Neuron (in vitro differentiated cells): ENCODE measurements around the gene ARHGAP28.

Source experiments
- H2AFZ ChIP-seq: one replicate; pipeline ENCODE4 v1.6.1; 2013; ENCODE audit warnings: low read depth, mild to moderate bottlenecking, inconsistent platforms, low read length, moderate library complexity
- H3K27me3 ChIP-seq: one replicate; pipeline ENCODE4 v1.6.1; 2013; ENCODE audit warnings: low read length; ENCODE audit not compliant: insufficient read depth
- H3K36me3 ChIP-seq: one replicate; pipeline ENCODE4 v1.6.1; 2013; ENCODE audit warnings: low read length; ENCODE audit not compliant: insufficient read depth
- H3K4me1 ChIP-seq: one replicate; pipeline ENCODE4 v1.6.1; 2013; ENCODE audit warnings: low read length; ENCODE audit not compliant: insufficient read depth
- H3K4me3 ChIP-seq: 2 replicates; pipeline ENCODE4 v1.5.1; 2013; ENCODE audit warnings: mild to moderate bottlenecking, low read length, moderate library complexity
- H3K9me3 ChIP-seq: one replicate; pipeline ENCODE4 v1.6.1; 2013; ENCODE audit warnings: low read length

ARHGAP28 gene

DNA sequence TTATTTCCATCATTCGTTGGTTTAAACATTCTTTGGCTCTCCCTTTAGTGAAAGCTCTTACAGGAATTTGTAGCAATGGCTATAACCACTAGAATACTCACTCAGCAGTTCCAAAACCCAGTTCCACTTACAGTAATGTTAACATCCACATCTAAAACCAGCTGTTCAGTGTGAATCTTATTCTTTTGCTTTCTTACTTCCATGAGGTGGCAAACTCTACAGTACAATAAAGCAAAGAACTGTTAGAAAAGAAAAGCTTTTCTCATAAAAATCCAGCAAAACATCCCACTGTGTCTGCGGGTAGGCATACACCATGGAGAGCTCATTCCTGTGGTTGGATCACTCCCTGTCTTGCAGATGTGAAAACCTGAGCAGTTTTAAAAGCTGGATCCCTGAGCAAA is 147.1 kb downstream of the ARHGAP28 start:
- Histone ChIP-seq H3K36me3 (no peaks in the 10 kb centered on the region), H2AFZ (no peak overlapping the region)

DNA sequence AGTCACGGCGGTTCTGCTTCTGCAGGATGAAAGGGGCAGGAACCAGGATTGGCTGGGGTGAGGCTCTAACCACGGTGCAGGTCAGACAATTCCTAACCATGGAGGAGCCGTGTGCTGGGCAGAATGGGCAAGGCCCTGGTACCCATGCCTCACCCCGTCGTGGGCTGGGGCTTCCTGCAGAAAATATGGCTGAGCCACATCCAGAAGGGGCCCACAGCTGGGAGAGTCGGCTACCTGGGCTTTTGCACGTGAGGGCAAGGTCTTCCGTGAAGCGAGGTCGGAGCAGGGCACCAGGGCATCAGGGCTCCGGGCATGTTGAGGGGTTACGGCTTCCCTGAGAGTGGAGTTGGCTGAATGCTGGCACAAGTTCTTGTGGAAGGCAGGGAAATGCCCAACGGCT is 147.8 kb downstream of the ARHGAP28 start:
- Histone ChIP-seq H2AFZ (no peak overlapping the region), H3K4me3 (no peak overlapping the region), H3K27me3 (no peaks in the 10 kb centered on the region), H3K9me3 (no peaks in the 10 kb centered on the region), H3K4me1 (peaks cover 22% of the 10 kb centered on the region), H3K36me3 (no peaks in the 10 kb centered on the region)

More for the DNA sequence above, 147.1 kb downstream of the ARHGAP28 start:
- Histone ChIP-seq H3K27me3 (no peaks in the 10 kb centered on the region), H3K4me1 (peaks cover 21% of the 10 kb centered on the region), H3K9me3 (no peaks in the 10 kb centered on the region), H3K4me3 (no peak overlapping the region)

- Histone ChIP-seq H2AFZ (no peak overlapping the region), H3K9me3 (no peaks in the 10 kb centered on the region), H3K4me1 (peaks cover 14% of the 10 kb centered on the region), H3K27me3 (no peaks in the 10 kb centered on the region), H3K4me3 (no peak overlapping the region), H3K36me3 (no peaks in the 10 kb centered on the region)
Measured at GRCh38 chr18:6878556-6879297, 149.2 kb downstream of the ARHGAP28 start.

DNA sequence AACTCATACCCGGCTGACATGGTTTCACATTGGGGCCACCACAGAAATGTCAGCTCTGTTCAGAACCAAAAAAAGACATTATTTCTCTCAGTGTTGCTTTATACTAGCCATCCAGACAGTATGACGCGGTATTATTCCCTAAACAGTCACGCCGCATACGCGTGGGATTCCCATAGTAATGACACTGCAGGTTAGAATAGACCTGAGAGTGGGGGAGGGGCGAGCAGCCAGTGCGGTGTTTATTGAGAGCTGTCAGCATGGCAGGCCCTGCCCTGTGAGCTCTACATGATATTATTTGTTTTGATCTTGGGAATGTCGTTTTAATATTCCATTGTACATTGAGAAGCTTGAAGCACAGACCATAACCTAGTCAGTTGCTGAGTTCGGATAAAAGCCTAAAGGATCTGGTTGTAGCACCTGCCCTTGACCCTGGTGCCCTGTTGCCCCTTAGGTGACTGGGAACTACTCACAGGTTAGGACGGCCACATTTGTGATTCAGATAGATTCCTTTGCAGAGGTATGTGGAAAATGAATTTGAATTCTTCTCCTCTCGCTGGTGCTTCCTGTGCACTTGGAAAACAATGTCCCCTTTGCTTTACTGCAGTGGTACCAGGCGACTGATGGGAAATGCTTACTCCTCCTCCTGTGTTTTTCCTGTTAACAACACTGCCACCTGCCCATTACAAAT is 150.1 kb downstream of the ARHGAP28 start:
- no peak overlapping the region for H3K4me3 ChIP-seq

GRCh38 chr18:6881034-6881820 is 151.7 kb downstream of the ARHGAP28 start:
- Histone ChIP-seq H3K9me3 (no peaks in the 10 kb centered on the region), H2AFZ (no peak overlapping the region), H3K4me3 (no peak overlapping the region), H3K27me3 (no peaks in the 10 kb centered on the region), H3K4me1 (peaks cover 9% of the 10 kb centered on the region), H3K36me3 (no peaks in the 10 kb centered on the region)

More for the DNA sequence above, 150.1 kb downstream of the ARHGAP28 start:
- Histone ChIP-seq H3K4me1 (peaks cover 9% of the 10 kb centered on the region), H2AFZ (no peak overlapping the region), H3K27me3 (no peaks in the 10 kb centered on the region), H3K9me3 (no peaks in the 10 kb centered on the region), H3K36me3 (no peaks in the 10 kb centered on the region)

- Histone ChIP-seq H3K4me3 (no peak overlapping the region), H3K4me1 (peaks cover 9% of the 10 kb centered on the region), H3K27me3 (no peaks in the 10 kb centered on the region), H3K9me3 (no peaks in the 10 kb centered on the region), H2AFZ (no peak overlapping the region), H3K36me3 (no peaks in the 10 kb centered on the region)
Measured at GRCh38 chr18:6882401-6882800, 152.9 kb downstream of the ARHGAP28 start.

GRCh38 chr18:6885006-6885481 is 155.5 kb downstream of the ARHGAP28 start:
- no peaks in the 10 kb centered on the region for H3K36me3 ChIP-seq

GRCh38 chr18:6885992-6886796 is 156.7 kb downstream of the ARHGAP28 start:
- H3K36me3 ChIP-seq, result no peaks in the 10 kb centered on the region
- H2AFZ ChIP-seq, result no peak overlapping the region
- peaks cover 10% of the 10 kb centered on the region for H3K4me1 ChIP-seq
- H3K27me3 ChIP-seq, result no peaks in the 10 kb centered on the region
- H3K4me3 ChIP-seq, result no peak overlapping the region
- no peaks in the 10 kb centered on the region for H3K9me3 ChIP-seq

More at GRCh38 chr18:6885006-6885481, 155.5 kb downstream of the ARHGAP28 start:
- H3K4me1 ChIP-seq, result peaks cover 14% of the 10 kb centered on the region
- H2AFZ ChIP-seq, result no peak overlapping the region
- H3K27me3 ChIP-seq, result no peaks in the 10 kb centered on the region
- no peaks in the 10 kb centered on the region for H3K9me3 ChIP-seq
- no peak overlapping the region for H3K4me3 ChIP-seq

DNA sequence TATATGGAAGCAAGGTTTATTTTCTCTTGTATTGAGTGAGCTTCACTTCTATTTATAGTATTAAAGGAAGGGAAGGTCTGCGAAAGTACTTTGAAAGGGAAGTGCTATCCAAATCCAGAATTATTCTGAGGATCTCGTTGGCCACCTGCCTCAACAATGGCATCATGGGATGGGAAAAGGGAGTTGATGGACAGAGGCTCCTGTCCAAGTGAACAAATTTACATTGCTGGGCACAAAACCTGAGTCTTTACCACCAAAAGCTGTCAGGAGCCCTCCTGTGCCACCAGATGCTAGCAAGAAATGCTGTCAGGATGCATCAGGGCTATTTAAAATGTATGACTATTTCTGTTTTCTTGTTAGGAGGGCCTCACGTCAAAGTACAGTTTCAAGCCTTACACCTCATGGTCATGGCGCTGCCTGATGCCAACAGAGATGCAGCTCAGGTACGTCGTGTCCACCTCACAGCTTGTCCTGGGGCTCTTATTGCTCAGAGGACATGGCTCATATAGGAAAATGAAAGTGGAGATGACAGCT is 157.3 kb downstream of the ARHGAP28 start:
- Histone ChIP-seq H3K4me3 (no peak overlapping the region), H3K36me3 (no peaks in the 10 kb centered on the region), H3K27me3 (no peaks in the 10 kb centered on the region), H3K4me1 (peaks cover 5% of the 10 kb centered on the region), H3K9me3 (no peaks in the 10 kb centered on the region), H2AFZ (no peak overlapping the region)

GRCh38 chr18:6891788-6892187 is 162.3 kb downstream of the ARHGAP28 start:
- Histone ChIP-seq H3K36me3 (peaks cover 7% of the 10 kb centered on the region), H3K9me3 (no peaks in the 10 kb centered on the region), H3K4me1 (peaks cover 5% of the 10 kb centered on the region), H2AFZ (no peak overlapping the region), H3K4me3 (no peak overlapping the region), H3K27me3 (no peaks in the 10 kb centered on the region)

GRCh38 chr18:6901286-6901926 is 171.9 kb downstream of the ARHGAP28 start:
- Histone ChIP-seq H3K4me1 (no peaks in the 10 kb centered on the region), H3K4me3 (no peak overlapping the region), H2AFZ (no peak overlapping the region), H3K9me3 (peaks cover 7% of the 10 kb centered on the region), H3K36me3 (peaks cover 7% of the 10 kb centered on the region), H3K27me3 (no peaks in the 10 kb centered on the region)

- no peaks in the 10 kb centered on the region for H3K27me3 ChIP-seq
- H3K9me3 ChIP-seq, result no peaks in the 10 kb centered on the region
- H3K36me3 ChIP-seq, result peaks cover 3% of the 10 kb centered on the region
- H2AFZ ChIP-seq, result no peak overlapping the region
- H3K4me3 ChIP-seq, result no peak overlapping the region
- H3K4me1 ChIP-seq, result no peaks in the 10 kb centered on the region
Measured at GRCh38 chr18:6917072-6917471, 187.6 kb downstream of the ARHGAP28 start.
